MCF 10A (cell line): Measurements from ENCODE around the gene DNM3. TPM values are rescaled to one million over a fixed set of nuclear protein-coding genes. Genes with fewer than 3 reads are reported as not detected.

Experiments used
- BruUV-seq: library from RNA; stranded (reverse); fragments of 400-500 nt; replicated peaks from 2 replicates; lab custom pipeline; 2021; lab: Mats Ljungman, UMichigan
- CTCF ChIA-PET: fragments of 300-600 bp; sonication (Branson Sonifier 250); formaldehyde crosslinking; extraction: SDS; loops from one replicate; lab custom pipeline; 2021; ENCODE audit warnings: antibody characterized with exemption, inconsistent platforms; lab: Yijun Ruan, JAX
- POLR2A ChIA-PET: fragments of 300-600, 350-650 bp; sonication (Branson Sonifier 250); formaldehyde crosslinking; extraction: SDS; loops from one replicate; lab custom pipeline; 2020; ENCODE audit warnings: antibody characterized with exemption, inconsistent platforms; lab: Yijun Ruan, JAX
- DNase-seq: peaks from one replicate; pipeline ENCODE4 v3.0.0-alpha.2; 2018; ENCODE audit not compliant: unreplicated experiment
- H3K27ac Mint-ChIP-seq: one replicate; pipeline ENCODE4 v1.8.0; 2022; ENCODE audit warnings: mild to moderate bottlenecking, low read depth, mixed read lengths; ENCODE audit not compliant: unreplicated experiment
- H3K27me3 Mint-ChIP-seq: one replicate; pipeline ENCODE4 v1.8.0; 2022; ENCODE audit warnings: mixed read lengths; ENCODE audit not compliant: insufficient read depth, unreplicated experiment
- H3K36me3 Mint-ChIP-seq: one replicate; pipeline ENCODE4 v1.8.0; 2022; ENCODE audit warnings: mild to moderate bottlenecking, moderate library complexity, mixed read lengths; ENCODE audit not compliant: insufficient read depth, unreplicated experiment
- H3K4me1 Mint-ChIP-seq: one replicate; pipeline ENCODE4 v1.8.0; 2022; ENCODE audit warnings: mixed read lengths; ENCODE audit not compliant: insufficient read depth, unreplicated experiment
- H3K4me3 Mint-ChIP-seq: one replicate; pipeline ENCODE4 v1.8.0; 2022; ENCODE audit warnings: mild to moderate bottlenecking, moderate library complexity, mixed read lengths; ENCODE audit not compliant: unreplicated experiment
- H3K9me3 Mint-ChIP-seq: one replicate; pipeline ENCODE4 v1.8.0; 2022; ENCODE audit warnings: mixed read lengths; ENCODE audit not compliant: unreplicated experiment
- intact Hi-C: fragments of 100-400 bp; cut with micrococcal nuclease; formaldehyde crosslinking; loops from 2 replicates; pipeline ENCODE4 v1.14.1; 2022
- total RNA-seq: library from RNA; stranded (reverse); gene quantifications from 2 replicates; pipeline ENCODE4 v1.2.3, GENCODE V29; 2022
- TF ChIP-seq, protein P1 (sequence below): fragments of 200-600 bp; IDR thresholded peaks from one replicate; pipeline ENCODE4 v1.8.0; 2022; ENCODE audit warnings: antibody characterized with exemption, mild to moderate bottlenecking; ENCODE audit not compliant: unreplicated experiment

The DNM3 gene
- total RNA-seq, 1 experiment from 2014 or later: 0.68 TPM

GRCh38 chr1:172154551-172154950 is 313.3 kb downstream of the DNM3 start:
- ChIA-PET CTCF (interaction anchor here (1.1 kb wide), 1 partner anchor 245 kb away, joined by 5 read pairs; no protein-coding TSS in a partner anchor), POLR2A (interaction anchor here (0.9 to 1.5 kb wide), 8 partner anchors 9 to 370 kb away, joined by 3 to 7 read pairs (median 4); no protein-coding TSS in a partner anchor)
- DNase-seq: peak; percentile 63
- intact Hi-C loops: loop anchor here (1.0 kb wide), 1 partner anchor 245 kb away; no protein-coding TSS in a partner anchor
- Mint-ChIP-seq H3K36me3 (no peaks in the 10 kb centered on the region), H3K27me3 (no peaks in the 10 kb centered on the region), H3K4me3 (peak overlapping the region; percentile 39), H3K4me1 (peaks cover 19% of the 10 kb centered on the region), H3K27ac (peak overlapping the region; percentile 97), H3K9me3 (no peaks in the 10 kb centered on the region)
- TF ChIP-seq, protein P1, sequence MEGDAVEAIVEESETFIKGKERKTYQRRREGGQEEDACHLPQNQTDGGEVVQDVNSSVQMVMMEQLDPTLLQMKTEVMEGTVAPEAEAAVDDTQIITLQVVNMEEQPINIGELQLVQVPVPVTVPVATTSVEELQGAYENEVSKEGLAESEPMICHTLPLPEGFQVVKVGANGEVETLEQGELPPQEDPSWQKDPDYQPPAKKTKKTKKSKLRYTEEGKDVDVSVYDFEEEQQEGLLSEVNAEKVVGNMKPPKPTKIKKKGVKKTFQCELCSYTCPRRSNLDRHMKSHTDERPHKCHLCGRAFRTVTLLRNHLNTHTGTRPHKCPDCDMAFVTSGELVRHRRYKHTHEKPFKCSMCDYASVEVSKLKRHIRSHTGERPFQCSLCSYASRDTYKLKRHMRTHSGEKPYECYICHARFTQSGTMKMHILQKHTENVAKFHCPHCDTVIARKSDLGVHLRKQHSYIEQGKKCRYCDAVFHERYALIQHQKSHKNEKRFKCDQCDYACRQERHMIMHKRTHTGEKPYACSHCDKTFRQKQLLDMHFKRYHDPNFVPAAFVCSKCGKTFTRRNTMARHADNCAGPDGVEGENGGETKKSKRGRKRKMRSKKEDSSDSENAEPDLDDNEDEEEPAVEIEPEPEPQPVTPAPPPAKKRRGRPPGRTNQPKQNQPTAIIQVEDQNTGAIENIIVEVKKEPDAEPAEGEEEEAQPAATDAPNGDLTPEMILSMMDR: no peak
- BruUV-seq: no TSS peak

DNA sequence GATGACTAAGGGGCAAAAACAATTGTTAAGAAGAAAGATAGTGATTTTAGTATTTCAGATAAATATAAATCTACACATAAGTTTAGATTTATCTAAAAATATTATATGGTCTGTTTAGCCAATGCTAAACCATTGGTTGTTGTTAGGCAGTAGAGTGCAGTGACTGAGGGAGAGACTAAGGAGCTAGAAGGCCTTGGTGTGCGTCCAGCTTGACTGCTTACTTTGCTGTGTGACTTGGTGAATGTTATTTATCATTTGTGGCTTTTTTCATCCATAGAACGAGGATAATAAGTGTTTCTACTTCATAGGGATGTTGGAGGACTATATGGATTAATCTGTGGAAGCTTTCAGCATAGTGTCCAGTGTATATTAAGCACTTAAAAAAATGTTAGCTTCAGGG is 314.5 kb downstream of the DNM3 start:
- ChIA-PET POLR2A (interaction anchor here (0.6 to 1.5 kb wide), 7 partner anchors 9 to 1886 kb away, joined by 3 to 6 read pairs (median 3); no protein-coding TSS in a partner anchor), CTCF (interaction anchor here (0.6 to 0.7 kb wide), 8 partner anchors 13 to 511 kb away, joined by 3 to 5 read pairs (median 3); no protein-coding TSS in a partner anchor)
- Mint-ChIP-seq H3K4me3 (no peak overlapping the region), H3K4me1 (peaks cover 19% of the 10 kb centered on the region), H3K36me3 (no peaks in the 10 kb centered on the region), H3K27me3 (no peaks in the 10 kb centered on the region), H3K9me3 (no peaks in the 10 kb centered on the region), H3K27ac (peak overlapping the region; percentile 97)
- intact Hi-C loops: no loop called here
- BruUV-seq: no TSS peak
- TF ChIP-seq, protein P1: no peak
- no peak for DNase-seq

DNA sequence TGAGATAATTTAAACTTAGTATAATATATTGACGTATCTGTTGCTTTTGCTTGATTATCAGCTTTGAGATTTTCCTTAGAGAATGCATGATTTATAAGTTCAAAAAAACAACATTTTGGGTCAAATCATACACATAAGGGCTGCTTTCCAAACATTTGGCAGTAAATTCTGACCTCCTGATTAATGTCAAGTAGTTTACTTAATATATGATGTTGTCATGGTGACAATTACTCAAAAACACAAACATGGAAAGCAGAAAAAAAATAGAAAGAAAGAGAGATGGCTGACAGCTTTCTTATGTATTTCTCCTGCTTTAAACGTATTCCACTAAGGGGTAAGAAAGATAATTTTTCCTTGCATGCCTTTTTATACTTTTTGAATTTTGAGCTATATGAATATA is 320.9 kb downstream of the DNM3 start:
- no peak for DNase-seq
- BruUV-seq: no TSS peak
- H3K9me3 Mint-ChIP-seq: no peaks in the 10 kb centered on the region
- H3K36me3 Mint-ChIP-seq: peaks cover 2% of the 10 kb centered on the region
- peaks cover 6% of the 10 kb centered on the region for H3K4me1 Mint-ChIP-seq
- POLR2A ChIA-PET: interaction anchor here (0.6 kb wide), 1 partner anchor 10 kb away, joined by 3 read pairs; no protein-coding TSS in a partner anchor
- TF ChIP-seq, protein P1: no peak
- H3K4me3 Mint-ChIP-seq: no peak overlapping the region
- no peaks in the 10 kb centered on the region for H3K27me3 Mint-ChIP-seq
- CTCF ChIA-PET: no interaction called here
- H3K27ac Mint-ChIP-seq: no peak overlapping the region
- intact Hi-C loops: no loop called here

GRCh38 chr1:172163498-172164215 is 322.4 kb downstream of the DNM3 start:
- Mint-ChIP-seq H3K36me3 (peaks cover 6% of the 10 kb centered on the region), H3K9me3 (no peaks in the 10 kb centered on the region), H3K27ac (no peak overlapping the region), H3K4me3 (no peak overlapping the region), H3K4me1 (peaks cover 6% of the 10 kb centered on the region), H3K27me3 (no peaks in the 10 kb centered on the region)
- no TSS peak for BruUV-seq
- TF ChIP-seq, protein P1: no peak
- ChIA-PET CTCF (interaction anchor here (0.6 to 1.6 kb wide), 5 partner anchors 9 to 236 kb away, joined by 3 to 5 read pairs (median 4); no protein-coding TSS in a partner anchor), POLR2A (interaction anchor here (1.0 kb wide), 1 partner anchor 9 kb away, joined by 3 read pairs; no protein-coding TSS in a partner anchor)
- intact Hi-C loops: no loop called here
- no peak for DNase-seq
